ENCODE measurements around the gene YY1. TPM values are rescaled to one million over a fixed set of nuclear protein-coding genes. Genes with fewer than 3 reads are reported as not detected.
A peak's percentile ranks its signal among the peaks of the same experiment; 100 is the strongest.

Gene YY1
- total and polyA plus RNA-seq, 8 donors, result 23.0 to 68.1 (median 41.9) TPM

- no peak overlapping the region for H3K4me3 ChIP-seq
- no peak overlapping the region for H3K27ac ChIP-seq
- 83 to 92% (median 89%) methylated on average over 7 of the region's 7 CpGs for WGBS, 5 donors
- H3K9me3 ChIP-seq, result no peaks in the 10 kb centered on the region
- intact Hi-C loops (cut with DNase I; ENCODE audit: low total_unique reads), result no loop called here
- no peak for TF ChIP-seq POLR2A (IDR thresholded peaks at IDR 0.05)
- no peak for TF ChIP-seq POLR2AphosphoS5 (IDR thresholded peaks at IDR 0.05)
- no peak for TF ChIP-seq EP300 (IDR thresholded peaks at IDR 0.05)
- TF ChIP-seq CTCF (IDR thresholded peaks at IDR 0.05), result no peak
- no peaks in the 10 kb centered on the region for H3K27me3 ChIP-seq
- H3K4me1 ChIP-seq, result peaks cover 29 to 85% (median 51%) of the 10 kb centered on the region in 4 donors
- peaks cover 10 to 43% (median 41%) of the 10 kb centered on the region in 4 donors for H3K36me3 ChIP-seq
- no peak for DNase-seq
These were observed 29.0 kb downstream of the YY1 start for GRCh38 chr14:100267990-100268389.

GRCh38 chr14:100268591-100269207 lies 29.8 kb downstream of the YY1 start:
- intact Hi-C loops (cut with DNase I; ENCODE audit: low total_unique reads), result no loop called here
- TF ChIP-seq CTCF (IDR thresholded peaks at IDR 0.05), result no peak
- TF ChIP-seq EP300 (IDR thresholded peaks at IDR 0.05), result no peak
- no peak for TF ChIP-seq POLR2AphosphoS5 (IDR thresholded peaks at IDR 0.05)
- no peak for TF ChIP-seq POLR2A (IDR thresholded peaks at IDR 0.05)

GRCh38 chr14:100271247-100271939 lies 32.4 kb downstream of the YY1 start:
- peak in 3 of 7 experiments; percentile 51 to 62 (median 53) for TF ChIP-seq CTCF (IDR thresholded peaks at IDR 0.05)
- TF ChIP-seq EP300 (IDR thresholded peaks at IDR 0.05), result no peak
- peak in 2 of 3 donors; percentile 41 to 51 for TF ChIP-seq POLR2AphosphoS5 (IDR thresholded peaks at IDR 0.05)
- TF ChIP-seq POLR2A (IDR thresholded peaks at IDR 0.05), result no peak
- no peak overlapping the region for H3K4me3 ChIP-seq
- peaks cover 31 to 94% (median 62%) of the 10 kb centered on the region in 4 donors for H3K4me1 ChIP-seq
- H3K27ac ChIP-seq, result peak overlapping the region in 4 of 5 donors; percentile 1 to 36 (median 26)
- intact Hi-C loops (cut with DNase I; ENCODE audit: low total_unique reads), result no loop called here
- 35 to 59% (median 49%) methylated on average over 10 of the region's 10 CpGs for WGBS, 5 donors
- no peaks in the 10 kb centered on the region for H3K27me3 ChIP-seq
- H3K9me3 ChIP-seq, result no peaks in the 10 kb centered on the region
- peak; percentile 68 to 87 for DNase-seq
- H3K36me3 ChIP-seq, result peaks cover 0 to 22% (median 18%) of the 10 kb centered on the region in 4 donors

More at GRCh38 chr14:100268591-100269207, 29.8 kb downstream of the YY1 start:
- no peak overlapping the region for H3K27ac ChIP-seq
- H3K4me3 ChIP-seq, result no peak overlapping the region
- no peaks in the 10 kb centered on the region for H3K9me3 ChIP-seq
- H3K27me3 ChIP-seq, result no peaks in the 10 kb centered on the region
- H3K36me3 ChIP-seq, result peaks cover 4 to 36% (median 35%) of the 10 kb centered on the region in 4 donors
- no peak for DNase-seq
- peaks cover 28 to 85% (median 50%) of the 10 kb centered on the region in 4 donors for H3K4me1 ChIP-seq
- WGBS, 5 donors, result 41 to 60% (median 52%) methylated on average over 7 of the region's 7 CpGs

GRCh38 chr14:100274250-100274649 lies 35.3 kb downstream of the YY1 start:
- Histone ChIP-seq H3K36me3 (peaks cover 6 to 28% (median 21%) of the 10 kb centered on the region in 4 donors), H3K27ac (no peak overlapping the region), H3K4me3 (no peak overlapping the region), H3K9me3 (no peaks in the 10 kb centered on the region), H3K4me1 (peaks cover 14 to 86% (median 56%) of the 10 kb centered on the region in 4 donors), H3K27me3 (no peaks in the 10 kb centered on the region)
- DNase-seq, result no peak
- TF ChIP-seq CTCF (IDR thresholded peaks at IDR 0.05) (no peak), POLR2A (IDR thresholded peaks at IDR 0.05) (no peak), POLR2AphosphoS5 (IDR thresholded peaks at IDR 0.05) (no peak), EP300 (IDR thresholded peaks at IDR 0.05) (no peak)
- WGBS, 5 donors, result 94 to 98% (median 97%) methylated on average over 4 of the region's 4 CpGs
- intact Hi-C loops (cut with DNase I; ENCODE audit: low total_unique reads), result no loop called here
